ENCODE data around the gene ITPR1.

ITPR1 gene

DNA sequence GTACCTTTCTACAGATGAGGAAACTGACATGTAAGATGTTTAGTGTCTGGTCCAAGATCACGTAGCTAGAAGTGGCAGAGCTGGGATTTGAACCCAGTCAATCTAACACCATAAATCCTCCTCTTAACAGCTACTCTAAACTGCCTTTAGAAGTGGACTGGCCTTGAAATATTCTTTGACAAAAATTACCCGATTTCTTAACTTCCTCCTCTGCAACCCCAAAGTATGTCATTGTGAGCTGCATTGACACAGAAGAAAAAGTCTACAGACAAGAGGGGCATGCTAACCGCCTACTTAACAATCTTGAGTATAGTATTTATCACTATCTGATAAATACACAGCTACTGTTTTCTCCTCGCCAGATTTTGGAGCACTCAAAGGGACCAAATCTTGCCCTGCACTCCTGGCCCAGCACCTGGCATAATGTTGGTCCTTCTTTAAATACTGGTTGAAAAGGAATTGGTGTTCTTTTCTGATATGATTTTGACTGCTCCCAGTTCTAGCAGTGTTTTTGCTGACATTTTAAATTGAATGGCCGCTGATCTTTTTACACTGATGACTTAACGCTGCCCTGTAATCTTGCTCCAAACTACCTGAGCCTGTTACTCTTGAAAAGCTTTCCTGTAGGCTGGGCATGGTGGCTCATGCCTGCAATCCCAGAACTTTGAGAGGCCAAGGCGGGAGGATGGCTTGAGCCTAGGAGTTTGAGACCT lies 36.9 kb downstream of the ITPR1 start:
- in situ Hi-C loops (cut with MboI; ENCODE audit: low sequenced_read_pairs), result no loop called here

DNA sequence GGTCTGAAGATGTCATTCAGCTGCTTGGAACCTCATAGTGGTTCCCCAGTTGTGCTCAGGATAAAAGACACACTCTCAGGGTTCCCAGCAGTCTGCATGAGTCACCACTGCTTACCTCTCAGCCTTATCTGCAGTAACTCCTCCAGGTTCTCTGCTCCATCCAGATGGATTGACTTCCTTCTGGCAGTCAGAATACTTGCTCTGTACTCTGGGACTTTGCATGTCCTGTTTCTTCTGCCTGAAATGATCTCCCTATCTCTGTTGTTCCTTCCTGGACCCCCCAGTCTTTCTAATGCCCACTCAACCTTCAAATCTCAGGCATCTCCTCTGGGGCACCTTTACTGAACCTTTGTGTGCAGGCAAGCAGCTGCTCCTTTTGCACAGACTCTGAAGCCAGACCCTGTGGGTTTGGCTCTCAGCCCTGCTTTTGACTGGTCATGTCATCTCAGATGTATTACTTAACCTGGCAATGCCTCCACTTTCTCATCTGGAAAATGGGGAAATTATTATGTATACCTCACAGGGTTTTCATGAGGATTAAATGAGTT lies 38.4 kb downstream of the ITPR1 start:
- in situ Hi-C loops (cut with MboI; ENCODE audit: low sequenced_read_pairs), result no loop called here

DNA sequence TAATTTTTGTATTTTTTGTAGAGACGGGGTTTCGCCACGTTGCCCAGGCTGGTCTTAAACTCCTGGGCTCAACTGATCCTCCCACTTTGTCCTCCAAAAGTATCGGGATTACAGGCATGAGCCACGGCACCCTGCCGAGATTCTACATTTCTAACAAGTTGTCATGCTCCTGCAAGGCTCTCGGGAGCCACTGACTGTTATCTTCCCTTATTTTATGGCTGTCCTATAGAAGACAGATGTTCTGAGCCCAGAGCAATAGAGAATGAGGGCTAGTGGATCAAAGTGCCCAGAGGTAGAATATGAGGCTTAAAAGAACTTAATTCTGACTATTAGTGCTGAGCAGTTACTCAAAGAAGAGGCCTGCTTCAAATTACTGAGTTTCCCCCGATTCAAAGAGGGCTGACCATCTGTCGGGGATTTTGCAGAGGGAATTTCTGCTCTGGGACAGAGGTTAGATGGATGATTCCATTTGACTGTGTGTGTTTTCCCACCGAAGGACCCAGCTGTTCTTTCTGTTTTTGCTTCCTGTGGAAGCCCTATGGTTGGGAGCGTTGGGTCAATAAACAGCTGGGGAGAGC lies 39.5 kb downstream of the ITPR1 start:
- in situ Hi-C loops (cut with MboI; ENCODE audit: low sequenced_read_pairs), result no loop called here

DNA sequence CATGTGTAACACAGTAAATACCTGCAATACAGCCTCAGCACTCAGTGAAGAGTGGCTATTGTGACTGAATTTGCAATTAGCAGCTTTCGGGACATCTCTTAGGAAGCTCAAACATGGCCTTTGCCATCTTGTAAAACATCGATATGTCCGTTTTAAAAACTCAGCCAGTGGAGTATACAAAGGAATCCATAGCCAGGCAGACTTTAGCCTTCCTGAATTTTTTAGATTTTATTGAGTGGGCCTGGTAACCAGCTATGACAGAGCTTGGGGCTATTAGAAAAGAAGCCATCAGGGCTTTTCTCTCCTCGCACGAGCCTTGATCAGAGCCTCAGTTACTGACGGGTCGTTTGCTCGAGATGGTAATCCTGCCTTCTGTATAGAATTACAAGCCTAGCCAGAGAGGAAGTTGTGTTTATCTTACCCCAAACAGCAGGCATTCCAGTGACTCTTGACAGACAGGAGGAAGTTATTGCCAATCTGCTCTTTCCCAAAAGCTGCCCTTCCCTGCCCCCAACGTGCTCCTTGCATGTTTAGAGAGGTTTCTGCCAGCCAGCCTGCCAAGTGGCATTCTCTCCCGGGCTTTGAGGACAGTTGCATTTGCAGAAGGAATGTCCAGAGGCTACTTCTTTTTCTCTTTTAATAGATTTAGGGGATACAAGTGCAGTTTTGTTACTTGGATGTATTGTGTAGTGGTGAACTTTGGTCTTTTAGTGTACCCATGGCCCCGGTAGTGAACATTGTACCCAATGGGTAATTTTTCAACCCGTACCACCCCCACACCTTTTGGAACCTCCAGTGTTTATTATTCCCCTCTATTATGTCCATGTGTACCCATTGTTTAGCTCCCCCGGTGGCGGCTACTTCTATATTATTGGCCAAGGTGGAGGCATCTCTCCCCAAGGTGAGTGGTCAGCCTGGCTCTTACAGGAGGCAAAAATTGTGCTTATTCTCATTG lies 40.6 kb downstream of the ITPR1 start:
- in situ Hi-C loops (cut with MboI; ENCODE audit: low sequenced_read_pairs), result no loop called here

GRCh38 chr3:4534906-4535305 lies 41.8 kb downstream of the ITPR1 start:
- in situ Hi-C loops (cut with MboI; ENCODE audit: low sequenced_read_pairs), result no loop called here

DNA sequence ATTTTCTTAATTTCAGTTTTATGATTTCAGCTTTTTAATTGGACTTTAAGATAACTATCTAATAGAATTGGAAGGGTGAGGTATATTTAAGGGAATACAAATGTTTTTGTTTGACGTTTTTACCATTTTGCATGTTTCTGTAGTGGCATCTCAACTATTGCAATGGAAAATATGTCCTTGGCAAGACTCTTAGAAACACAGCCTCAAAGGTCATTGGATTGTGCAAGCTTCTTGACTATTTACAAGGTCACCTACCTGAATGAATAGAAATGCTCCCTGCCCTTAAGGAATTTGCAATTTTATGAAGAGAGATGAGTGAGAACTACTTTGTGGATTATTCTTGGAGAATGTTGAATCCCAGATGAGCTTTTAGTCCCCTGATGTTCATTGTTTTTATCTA lies 43.1 kb downstream of the ITPR1 start:
- in situ Hi-C loops (cut with MboI; ENCODE audit: low sequenced_read_pairs), result no loop called here

GRCh38 chr3:4540267-4540666 lies 47.1 kb downstream of the ITPR1 start:
- in situ Hi-C loops (cut with MboI; ENCODE audit: low sequenced_read_pairs), result no loop called here

DNA sequence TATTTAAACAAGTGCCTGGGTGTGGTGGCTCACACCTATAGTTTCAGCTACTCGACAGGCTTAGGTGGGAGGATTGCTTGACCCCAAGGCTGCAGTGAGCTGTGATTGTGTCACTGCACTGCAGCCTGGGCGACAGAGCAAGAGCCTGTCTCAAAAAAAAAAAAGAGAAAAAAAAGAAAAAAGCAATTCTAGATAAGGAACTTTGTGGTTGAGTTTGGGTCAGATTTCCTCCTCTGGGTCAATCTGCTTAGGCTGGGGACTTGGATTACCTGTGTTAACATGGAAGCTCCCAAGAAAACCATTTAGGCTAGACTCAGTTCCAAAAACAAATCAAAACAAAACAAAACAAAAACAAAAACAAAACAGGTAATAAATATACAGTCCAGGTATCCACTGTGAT lies 50.0 kb downstream of the ITPR1 start:
- in situ Hi-C loops (cut with MboI; ENCODE audit: low sequenced_read_pairs), result no loop called here

GRCh38 chr3:4546346-4547178 lies 53.4 kb downstream of the ITPR1 start:
- in situ Hi-C loops (cut with MboI; ENCODE audit: low sequenced_read_pairs), result no loop called here

DNA sequence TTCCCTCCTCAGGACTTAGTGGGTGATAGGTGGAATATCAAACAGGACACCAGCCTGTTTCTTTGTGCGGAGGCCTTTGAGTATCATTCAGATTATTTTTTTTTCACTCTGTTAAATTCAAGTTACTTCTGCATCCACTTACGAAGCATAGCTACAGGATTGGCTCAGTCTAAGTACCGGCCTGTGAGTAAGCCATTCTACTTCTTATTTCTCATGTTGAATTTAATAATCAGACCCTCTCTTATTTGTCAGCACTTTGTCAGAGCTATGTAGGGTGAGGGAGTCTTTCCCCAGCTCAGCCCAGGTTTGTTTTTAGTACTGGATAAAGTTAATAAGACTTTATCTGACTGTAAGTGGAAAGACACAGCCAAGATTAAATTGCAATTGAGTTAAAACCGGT lies 54.7 kb downstream of the ITPR1 start:
- in situ Hi-C loops (cut with MboI; ENCODE audit: low sequenced_read_pairs), result no loop called here

DNA sequence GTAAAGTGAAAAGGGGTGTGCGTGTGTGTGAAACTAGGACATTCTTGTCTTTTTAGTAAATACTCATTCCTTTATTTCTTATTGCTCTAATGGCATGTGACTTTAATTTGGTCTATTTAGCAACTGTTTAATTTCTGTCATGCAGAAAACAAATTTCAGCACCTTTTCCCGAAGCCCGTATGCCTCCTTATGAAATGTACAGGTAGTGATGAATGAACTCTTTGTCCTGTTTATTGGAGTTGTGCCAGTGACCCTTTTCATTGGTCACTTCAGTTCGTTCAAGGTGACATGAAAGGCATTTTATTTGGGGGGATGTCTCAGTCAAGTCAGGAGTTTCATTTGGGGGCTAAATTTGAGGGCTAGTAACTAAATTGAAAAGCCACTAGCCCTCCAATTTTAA lies 55.2 kb downstream of the ITPR1 start:
- in situ Hi-C loops (cut with MboI; ENCODE audit: low sequenced_read_pairs), result no loop called here

GRCh38 chr3:4548780-4549179 lies 55.6 kb downstream of the ITPR1 start:
- in situ Hi-C loops (cut with MboI; ENCODE audit: low sequenced_read_pairs), result no loop called here

- in situ Hi-C loops (cut with MboI; ENCODE audit: low sequenced_read_pairs), result no loop called here
Observed at GRCh38 chr3:4549896-4550295, 56.7 kb downstream of the ITPR1 start.

GRCh38 chr3:4551051-4551711 lies 58.0 kb downstream of the ITPR1 start:
- in situ Hi-C loops (cut with MboI; ENCODE audit: low sequenced_read_pairs), result no loop called here

- in situ Hi-C loops (cut with MboI; ENCODE audit: low sequenced_read_pairs), result no loop called here
Observed at GRCh38 chr3:4551794-4552442, 58.8 kb downstream of the ITPR1 start.

GRCh38 chr3:4552811-4553210 lies 59.7 kb downstream of the ITPR1 start:
- in situ Hi-C loops (cut with MboI; ENCODE audit: low sequenced_read_pairs), result no loop called here

GRCh38 chr3:4561661-4562060 lies 68.5 kb downstream of the ITPR1 start:
- in situ Hi-C loops (cut with MboI; ENCODE audit: low sequenced_read_pairs), result no loop called here

GRCh38 chr3:4562595-4562994 lies 69.4 kb downstream of the ITPR1 start:
- in situ Hi-C loops (cut with MboI; ENCODE audit: low sequenced_read_pairs), result no loop called here

DNA sequence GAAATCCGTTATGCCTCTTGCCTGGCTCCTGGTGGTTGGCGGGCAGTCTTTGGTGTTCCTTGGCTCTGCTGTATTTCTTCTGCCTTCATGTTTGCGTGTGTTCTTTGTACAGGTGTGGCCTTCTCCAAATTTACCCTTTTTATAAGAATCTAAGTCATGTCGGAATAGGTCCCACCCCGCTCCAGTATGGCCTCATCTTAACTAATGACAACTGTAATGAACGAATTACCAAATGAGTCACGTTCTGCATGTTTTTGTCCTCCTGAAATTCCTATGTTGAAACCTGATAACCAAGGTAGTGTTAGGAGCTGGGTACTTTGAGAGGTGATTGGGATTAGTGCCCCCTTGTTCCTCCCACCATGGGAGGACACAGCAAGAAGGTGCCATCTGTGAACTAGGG lies 71.1 kb downstream of the ITPR1 start:
- in situ Hi-C loops (cut with MboI; ENCODE audit: low sequenced_read_pairs), result no loop called here

Data from HL-60/S4 treated with retinoic acid at 250 ng/mL for 4 days and 3 days (cell line).